Lung (tissue), 12 donors: ENCODE data around the gene ZNF532. TPM values are rescaled to one million over a fixed set of nuclear protein-coding genes. Genes with fewer than 3 reads are reported as not detected.

Experiments
- ATAC-seq: fragments of 200-7000 bp; cut with Tn5 transposase; one replicate; pipeline ENCODE4 v1.9.1; 2020; ENCODE audit warnings: moderate number of reproducible peaks; ENCODE audit not compliant: insufficient read depth, low FRiP score
- DNase-seq, 3 donors: peaks; one replicate each; pipeline ENCODE4 v3.0.0-alpha.2; 2013 to 2017
- H3K27ac ChIP-seq, 2 donors: one replicate each; pipeline ENCODE4 v1.5.1; 2013; ENCODE audit warnings: mild to moderate bottlenecking in 2 of 2, moderate library complexity in 2 of 2, control low read depth in 1 of 2, inconsistent platforms in 1 of 2, low read depth in 1 of 2, low read length in 1 of 2
- H3K27me3 ChIP-seq, 3 donors: one replicate each; pipeline ENCODE4 v1.5.1; 2013; ENCODE audit warnings: low read length in 2 of 3; ENCODE audit not compliant: control insufficient read depth in 3 of 3, insufficient read depth in 3 of 3
- H3K36me3 ChIP-seq, 4 donors: one replicate each; pipeline ENCODE4 v1.5.1; 2013; ENCODE audit warnings: low read length in 4 of 4, mild to moderate bottlenecking in 1 of 4, moderate library complexity in 1 of 4; ENCODE audit not compliant: control insufficient read depth in 4 of 4, insufficient read depth in 4 of 4
- H3K4me1 ChIP-seq, 5 donors: one replicate each; pipeline ENCODE4 v1.5.1; 2013; ENCODE audit warnings: low read length in 5 of 5, mild to moderate bottlenecking in 2 of 5, moderate library complexity in 1 of 5; ENCODE audit not compliant: control insufficient read depth in 5 of 5, insufficient read depth in 5 of 5
- H3K4me3 ChIP-seq: one replicate; pipeline ENCODE4 v1.5.1; 2013; ENCODE audit warnings: mild to moderate bottlenecking, control low read depth, moderate library complexity
- H3K9ac ChIP-seq, 2 donors: one replicate each; pipeline ENCODE4 v1.5.1; 2013; ENCODE audit warnings: low read length in 2 of 2, control low read depth in 1 of 2; ENCODE audit not compliant: insufficient read depth in 1 of 2
- H3K9me3 ChIP-seq, 4 donors: one replicate each; pipeline ENCODE4 v1.5.1; 2013; ENCODE audit warnings: low read length in 3 of 4, mild to moderate bottlenecking in 1 of 4, moderate library complexity in 1 of 4; ENCODE audit not compliant: control insufficient read depth in 4 of 4, insufficient read depth in 3 of 4
- CTCF ChIP-seq: IDR thresholded peaks from 2 replicates; pipeline ENCODE4 v1.5.1; 2012; ENCODE audit warnings: mild to moderate bottlenecking; ENCODE audit errors: control extremely low read depth, extremely low read depth
- WGBS, 2 donors: extraction: QIAGEN DNeasy Blood & Tissue Kit; methylation state at CpG; one replicate each; pipeline ENCODE4 v1.1.7; 2013; 5-methylcytosine and 5-hydroxymethylcytosine counted together
- polyA plus RNA-seq, 2 donors: library from polyadenylated mRNA; stranded (reverse); fragments of 200-250 nt; gene quantifications; one replicate each; pipeline ENCODE4 v1.2.1, GENCODE V29; 2013
- total RNA-seq, 2 donors: library from RNA; depleted of rRNA in 1 of 2; stranded (reverse); fragments of >200 nt in 1 of 2; gene quantifications; one replicate each; pipeline ENCODE4 v1.2.1, GENCODE V29; 2014 to 2021
- donor health status: control.
- donor health status: control.
- donor health status: Bipolar disorder and iron deficiency.
- donor health status: healthy.
- donor health status: DM: yes; HTN: yes; CAD: no.

ZNF532 gene
- total and polyA plus RNA-seq, 4 donors, result 12.3 to 128 (median 38.6) TPM

GRCh38 chr18:59013744-59014143, 149.1 kb downstream of the ZNF532 start:
- Histone ChIP-seq H3K9me3 (peaks cover 0 to 3% (median 0%) of the 10 kb centered on the region in 4 donors), H3K27me3 (no peaks in the 10 kb centered on the region), H3K36me3 (no peaks in the 10 kb centered on the region), H3K4me3 (no peak overlapping the region), H3K4me1 (no peaks in the 10 kb centered on the region), H3K27ac (no peak overlapping the region), H3K9ac (no peak overlapping the region)
- 75 to 89% methylated on average over 2 of the region's 2 CpGs for WGBS, 2 donors
- ATAC-seq (no peak), DNase-seq (no peak)
- TF ChIP-seq CTCF, result no peak

- ATAC-seq (no peak), DNase-seq (no peak)
- Histone ChIP-seq H3K9me3 (peaks cover 0 to 3% (median 0%) of the 10 kb centered on the region in 4 donors), H3K4me1 (no peaks in the 10 kb centered on the region), H3K36me3 (no peaks in the 10 kb centered on the region), H3K9ac (no peak overlapping the region), H3K27me3 (no peaks in the 10 kb centered on the region), H3K4me3 (no peak overlapping the region), H3K27ac (no peak overlapping the region)
- no peak for TF ChIP-seq CTCF
- WGBS, 2 donors, result 91 to 95% methylated on average over 5 of the region's 5 CpGs
Measured at GRCh38 chr18:59015531-59016152, 151.0 kb downstream of the ZNF532 start.

- Histone ChIP-seq H3K4me1 (peaks cover 0 to 10% (median 0%) of the 10 kb centered on the region in 5 donors), H3K36me3 (no peaks in the 10 kb centered on the region), H3K27me3 (no peaks in the 10 kb centered on the region), H3K9me3 (peaks cover 0 to 3% (median 0%) of the 10 kb centered on the region in 4 donors), H3K4me3 (no peak overlapping the region), H3K9ac (no peak overlapping the region), H3K27ac (no peak overlapping the region)
- no peak for TF ChIP-seq CTCF
- ATAC-seq (no peak), DNase-seq (no peak)
- 13 to 38% methylated on average over 1 of the region's 1 CpG for WGBS, 2 donors
Measured at GRCh38 chr18:59021500-59021899, 156.8 kb downstream of the ZNF532 start.
